Thyroid gland (tissue), 4 donors: ENCODE data around the gene UBASH3B. TPM values are rescaled to one million over a fixed set of nuclear protein-coding genes. Genes with fewer than 3 reads are reported as not detected.

Experiments used
- DNase-seq, 2 donors: peaks; one replicate each; pipeline ENCODE4 v3.0.0-alpha.2; 2019
- H3K27ac ChIP-seq, 3 donors: fragments of 200-600 bp; sonication (generic); 1 replicate in 2 of 3; 2 replicates in 1 of 3; pipeline ENCODE4 v1.5.1; 2016 to 2019; ENCODE audit warnings: mild to moderate bottlenecking in 1 of 3, moderate library complexity in 1 of 3
- H3K27me3 ChIP-seq: fragments of 200-600 bp; sonication (generic); one replicate; pipeline ENCODE4 v1.5.1; 2019
- H3K36me3 ChIP-seq, 2 donors: fragments of 200-600 bp; sonication (generic); one replicate each; pipeline ENCODE4 v1.5.1; 2016 to 2019
- H3K4me1 ChIP-seq, 2 donors: fragments of 200-600 bp; sonication (generic); one replicate each; pipeline ENCODE4 v1.5.1; 2017 to 2019
- H3K4me3 ChIP-seq, 3 donors: fragments of 200-600 bp; sonication (generic); replicated peaks in 1 of 3; 1 replicate in 2 of 3; 2 replicates in 1 of 3; pipeline ENCODE4 v1.5.1; 2016; ENCODE audit warnings: mild to moderate bottlenecking in 1 of 3
- H3K9me3 ChIP-seq: fragments of 200-600 bp; sonication (generic); one replicate; pipeline ENCODE4 v1.5.1; 2017
- POLR2A ChIP-seq, 2 donors: fragments of 450-650 bp; IDR thresholded peaks; one replicate each; pipeline ENCODE4 v1.6.1; 2017; ENCODE audit warnings: antibody characterized with exemption in 2 of 2, mild to moderate bottlenecking in 2 of 2, moderate library complexity in 1 of 2
- WGBS, 2 donors: methylation state at CpG; one replicate each; pipeline ENCODE4 v1.1.5; 2017; 5-methylcytosine and 5-hydroxymethylcytosine counted together
- intact Hi-C: fragments of 100-400 bp; cut with DNase I; formaldehyde crosslinking; loops from one replicate; pipeline ENCODE4 v1.15.1; 2023
- total RNA-seq, 4 donors: library from RNA; depleted of rRNA; stranded (reverse); fragments of >200 nt; gene quantifications; one replicate each; pipeline ENCODE4 v1.2.3, GENCODE V29; 2016
- TF ChIP-seq, protein P1 (sequence below), 6 experiments: fragments of 200-600 bp in 3 of 6; fragments of 450-650 bp in 3 of 6; sonication (generic) in 3 of 6; IDR thresholded peaks; one replicate each; pipeline ENCODE4 v1.5.1; 2016 to 2019; ENCODE audit warnings: antibody characterized with exemption in 6 of 6, mild to moderate bottlenecking in 2 of 6, inconsistent platforms in 1 of 6, moderate library complexity in 1 of 6

Gene UBASH3B
- total RNA-seq, 4 donors from 2014 or later = 4.3 to 16.6 (median 9.1) TPM

GRCh38 chr11:122646549-122647340 is 8.8 kb upstream of the UBASH3B start:
- H3K9me3 ChIP-seq = no peaks in the 10 kb centered on the region
- DNase-seq = no peak
- H3K27ac ChIP-seq = no peak overlapping the region
- intact Hi-C loops = no loop called here
- 75% methylated on average over 6 of the region's 6 CpGs for WGBS, 2 donors
- H3K36me3 ChIP-seq = no peaks in the 10 kb centered on the region
- no peaks in the 10 kb centered on the region for H3K27me3 ChIP-seq
- no peaks in the 10 kb centered on the region for H3K4me1 ChIP-seq
- H3K4me3 ChIP-seq = no peak overlapping the region
- no peak for TF ChIP-seq POLR2A (IDR thresholded peaks at IDR 0.05)
- TF ChIP-seq, protein P1, sequence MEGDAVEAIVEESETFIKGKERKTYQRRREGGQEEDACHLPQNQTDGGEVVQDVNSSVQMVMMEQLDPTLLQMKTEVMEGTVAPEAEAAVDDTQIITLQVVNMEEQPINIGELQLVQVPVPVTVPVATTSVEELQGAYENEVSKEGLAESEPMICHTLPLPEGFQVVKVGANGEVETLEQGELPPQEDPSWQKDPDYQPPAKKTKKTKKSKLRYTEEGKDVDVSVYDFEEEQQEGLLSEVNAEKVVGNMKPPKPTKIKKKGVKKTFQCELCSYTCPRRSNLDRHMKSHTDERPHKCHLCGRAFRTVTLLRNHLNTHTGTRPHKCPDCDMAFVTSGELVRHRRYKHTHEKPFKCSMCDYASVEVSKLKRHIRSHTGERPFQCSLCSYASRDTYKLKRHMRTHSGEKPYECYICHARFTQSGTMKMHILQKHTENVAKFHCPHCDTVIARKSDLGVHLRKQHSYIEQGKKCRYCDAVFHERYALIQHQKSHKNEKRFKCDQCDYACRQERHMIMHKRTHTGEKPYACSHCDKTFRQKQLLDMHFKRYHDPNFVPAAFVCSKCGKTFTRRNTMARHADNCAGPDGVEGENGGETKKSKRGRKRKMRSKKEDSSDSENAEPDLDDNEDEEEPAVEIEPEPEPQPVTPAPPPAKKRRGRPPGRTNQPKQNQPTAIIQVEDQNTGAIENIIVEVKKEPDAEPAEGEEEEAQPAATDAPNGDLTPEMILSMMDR (IDR thresholded peaks at IDR 0.05) = no peak

DNA sequence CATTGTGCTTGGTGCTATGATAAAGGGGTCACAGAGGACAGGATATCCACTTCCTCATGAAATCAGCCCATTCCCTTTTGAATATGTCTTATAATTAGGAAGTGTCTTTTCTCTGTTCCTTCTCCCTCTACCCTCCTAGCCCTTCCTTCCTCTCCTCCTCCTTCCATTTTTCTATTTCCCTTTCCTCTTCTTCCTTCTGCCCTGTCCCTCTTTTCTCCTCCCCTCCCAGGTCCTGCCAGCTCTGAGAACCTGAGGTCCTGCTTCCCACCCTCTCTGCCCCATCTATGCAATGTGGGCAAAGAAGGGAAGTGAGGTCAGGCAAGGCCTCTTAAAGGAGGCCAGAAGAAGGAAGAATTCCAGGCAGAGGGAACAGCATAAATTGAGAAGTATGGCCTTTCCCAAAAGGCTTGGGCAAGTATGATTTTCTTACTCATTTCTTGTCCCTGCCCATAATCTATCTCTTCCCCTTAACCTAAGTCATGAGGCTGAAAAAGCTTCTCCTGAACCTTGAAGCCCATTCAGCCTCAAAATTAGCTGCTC is 7.7 kb upstream of the UBASH3B start:
- TF ChIP-seq POLR2A (IDR thresholded peaks at IDR 0.05) = no peak
- TF ChIP-seq, protein P1 (IDR thresholded peaks at IDR 0.05) = no peak
- Histone ChIP-seq H3K4me1 (no peaks in the 10 kb centered on the region), H3K9me3 (no peaks in the 10 kb centered on the region), H3K27me3 (no peaks in the 10 kb centered on the region), H3K4me3 (no peak overlapping the region), H3K27ac (no peak overlapping the region), H3K36me3 (no peaks in the 10 kb centered on the region)
- intact Hi-C loops = no loop called here
- DNase-seq = no peak

- Histone ChIP-seq H3K4me1 (no peaks in the 10 kb centered on the region), H3K36me3 (no peaks in the 10 kb centered on the region), H3K27ac (no peak overlapping the region), H3K27me3 (no peaks in the 10 kb centered on the region), H3K4me3 (no peak overlapping the region), H3K9me3 (no peaks in the 10 kb centered on the region)
- TF ChIP-seq, protein P1 (IDR thresholded peaks at IDR 0.05) = no peak
- TF ChIP-seq POLR2A (IDR thresholded peaks at IDR 0.05) = no peak
- WGBS, 2 donors = 84 to 94% methylated on average over 3 of the region's 3 CpGs
- no peak for DNase-seq
- intact Hi-C loops = no loop called here
Measured at GRCh38 chr11:122649116-122649515, 6.4 kb upstream of the UBASH3B start.

GRCh38 chr11:122650619-122651018 is 4.9 kb upstream of the UBASH3B start:
- Histone ChIP-seq H3K27ac (no peak overlapping the region), H3K27me3 (no peaks in the 10 kb centered on the region), H3K9me3 (no peaks in the 10 kb centered on the region), H3K36me3 (no peaks in the 10 kb centered on the region), H3K4me1 (peaks cover 4 to 5% of the 10 kb centered on the region in 2 donors), H3K4me3 (no peak overlapping the region)
- DNase-seq = no peak
- TF ChIP-seq, protein P1 (IDR thresholded peaks at IDR 0.05) = no peak
- TF ChIP-seq POLR2A (IDR thresholded peaks at IDR 0.05) = no peak
- intact Hi-C loops = no loop called here
- WGBS, 2 donors = 27 to 44% methylated on average over 1 of the region's 1 CpG

DNA sequence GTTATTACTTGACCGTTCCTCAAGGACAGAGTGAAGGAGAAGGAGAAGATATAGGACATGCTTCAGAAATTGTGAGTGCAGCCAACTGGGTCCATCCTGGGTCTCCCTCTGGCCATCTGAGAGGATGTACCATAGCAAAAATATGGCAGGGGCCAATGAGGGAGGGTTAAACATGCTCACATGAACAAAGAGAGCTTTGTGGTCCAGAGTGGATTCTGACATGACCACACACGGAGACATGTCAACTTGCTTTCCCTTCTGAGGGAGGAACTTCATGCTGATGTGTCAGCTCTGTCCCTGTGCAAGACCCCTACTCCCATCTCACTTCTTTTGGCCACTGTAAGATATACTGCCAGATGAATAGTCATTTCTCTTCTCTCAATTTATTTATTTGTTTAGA is 3.0 kb upstream of the UBASH3B start:
- Histone ChIP-seq H3K4me3 (no peak overlapping the region), H3K36me3 (no peaks in the 10 kb centered on the region), H3K9me3 (no peaks in the 10 kb centered on the region), H3K27me3 (no peaks in the 10 kb centered on the region), H3K4me1 (peaks cover 11 to 14% of the 10 kb centered on the region in 2 donors), H3K27ac (no peak overlapping the region)
- no peak for DNase-seq
- intact Hi-C loops = no loop called here
- 64 to 83% methylated on average over 2 of the region's 2 CpGs for WGBS, 2 donors
- no peak for TF ChIP-seq POLR2A (IDR thresholded peaks at IDR 0.05)
- TF ChIP-seq, protein P1 (IDR thresholded peaks at IDR 0.05) = no peak
